ENCODE data around the gene NRG2. TPM values are rescaled to one million over a fixed set of nuclear protein-coding genes. Genes with fewer than 3 reads are reported as not detected.

The NRG2 gene
- total and polyA plus RNA-seq, 2 of the 8 experiments (the other 6 are each of a cell fraction or from before 2014, with no cell fraction given): 0.27 to 0.54 TPM

GRCh38 chr5:139862803-139863202 is 180.3 kb downstream of the NRG2 start:
- H3K4me3 ChIP-seq (ENCODE audit: extremely low read depth in 1 of 4, insufficient read depth in 2 of 4, low read depth in 3 of 4, low read length in 4 of 4): no peak overlapping the region
- no peak overlapping the region for H2AK5ac ChIP-seq (ENCODE audit: low read depth, low read length)
- no peak for FAIRE-seq
- no peak overlapping the region for H3K4me2 ChIP-seq (ENCODE audit: insufficient read depth in 1 of 2, low read depth in 2 of 2, low read length in 2 of 2)
- no peak overlapping the region for H2BK15ac ChIP-seq (ENCODE audit: low read length)
- no peak overlapping the region for H3K9ac ChIP-seq (replicated peaks in 1 of 4; ENCODE audit: extremely low read depth in 1 of 4, low read depth in 3 of 4, low read length in 3 of 4)
- H3K36me3 ChIP-seq (ENCODE audit: control insufficient read depth in 2 of 4, insufficient read depth in 4 of 4, low read length in 3 of 4): no peaks in the 10 kb centered on the region
- ChIA-PET CTCF (ENCODE audit: partially characterized antibody) (interaction anchor here (0.8 to 13.2 kb wide), 40 partner anchors 9 to 368 kb away, joined by 3 to 173 read pairs (median 5); no protein-coding TSS in a partner anchor), POLR2A (ENCODE audit: partially characterized antibody) (interaction anchor here (1.0 to 1.4 kb wide), 2 partner anchors 75 to 87 kb away, joined by 4 read pairs; no protein-coding TSS in a partner anchor)
- H3K4ac ChIP-seq (replicated peaks; ENCODE audit: insufficient read length, low read depth, low read length): no peak overlapping the region
- no peak overlapping the region for H2BK120ac ChIP-seq (replicated peaks; ENCODE audit: low read depth, low read length)
- no peaks in the 10 kb centered on the region; the same call in 1 of the 2 replicates for H3K23me2 ChIP-seq (ENCODE audit: low read depth, low read length)
- H3K27ac ChIP-seq (ENCODE audit: low read depth, low read length): no peak overlapping the region
- no peak overlapping the region for H3K18ac ChIP-seq (ENCODE audit: extremely low read depth, low read length)
- H3K27me3 ChIP-seq (replicated peaks in 1 of 4; ENCODE audit: control insufficient read depth in 3 of 4, extremely low read depth in 1 of 4, insufficient read depth in 3 of 4, low read length in 3 of 4): peaks cover 0 to 3% (median 0%) of the 10 kb centered on the region in 4 experiments; a peak in 2 of 7 replicates
- no peak overlapping the region for H4K5ac ChIP-seq (ENCODE audit: insufficient read length, low read depth, low read length)
- H3K79me1 ChIP-seq (ENCODE audit: low read depth, low read length): no peaks in the 10 kb centered on the region
- 77% methylated on average over 2 of the region's 2 CpGs; no CpG with 5 or more reads in 1 of the 2 experiments for WGBS, 2 experiments (ENCODE audit: extremely low coverage in 1 of 2, insufficient coverage in 1 of 2, insufficient read length in 1 of 2, insufficient replicate concordance in 2 of 2, low coverage in 1 of 2, low lambda C conversion rate in 2 of 2, missing lambda C conversion rate in 1 of 2)
- H3K4me1 ChIP-seq (replicated peaks in 1 of 4; ENCODE audit: control insufficient read depth in 3 of 4, insufficient read depth in 4 of 4, low read length in 3 of 4): no peaks in the 10 kb centered on the region
- TF ChIP-seq SIX5 (IDR thresholded peaks at IDR 0.05; ENCODE audit: low read depth, low read length) (no peak), SRF (IDR thresholded peaks at IDR 0.05; ENCODE audit: low read depth, low read length) (no peak), TBP (IDR thresholded peaks at IDR 0.05; ENCODE audit: low read depth, low read length) (no peak), CTCF (IDR thresholded peaks at IDR 0.05; ENCODE audit: control extremely low read depth in 1 of 3, insufficient read depth in 1 of 3, low read depth in 1 of 3, low read length in 3 of 3) (peak; percentile 20 to 50 (median 45); a peak in 3 of 4 replicates), TEAD4 (IDR thresholded peaks at IDR 0.05; ENCODE audit: low read depth, low read length) (peak; percentile 53), RAD21 (IDR thresholded peaks at IDR 0.05 in 1 of 2, conservative IDR thresholded peaks at IDR 0.05 in 1 of 2; ENCODE audit: low read depth in 2 of 2, low read length in 2 of 2) (peak in 1 of 2 experiments; percentile 5; a peak in 1 of 4 replicates)
- H3K23ac ChIP-seq (ENCODE audit: insufficient read length): no peak overlapping the region
- no peak overlapping the region for H3K14ac ChIP-seq (ENCODE audit: insufficient read length)
- no peak overlapping the region for H3K56ac ChIP-seq (replicated peaks; ENCODE audit: insufficient read length, low read depth, low read length)
- no peaks in the 10 kb centered on the region for H3K79me2 ChIP-seq (ENCODE audit: control insufficient read depth in 1 of 2, insufficient read depth in 2 of 2, low read length in 2 of 2)
- no peak overlapping the region for H4K8ac ChIP-seq (ENCODE audit: extremely low read depth, insufficient read depth, low read length)
- H2AFZ ChIP-seq (ENCODE audit: low read length): no peak overlapping the region
- H4K91ac ChIP-seq (replicated peaks; ENCODE audit: insufficient read length, low read length): no peak overlapping the region
- no peak overlapping the region for H2BK20ac ChIP-seq (ENCODE audit: low read length)
- H2BK5ac ChIP-seq (ENCODE audit: low read depth, low read length): no peak overlapping the region
- no peak for DNase-seq (ENCODE audit: low read depth in 1 of 2, low spot score in 2 of 2)
- peak overlapping the region; percentile 43; the same call in 1 of the 2 replicates for H2BK12ac ChIP-seq (ENCODE audit: low read depth, low read length)
- no peaks in the 10 kb centered on the region for H4K20me1 ChIP-seq (replicated peaks in 1 of 2; ENCODE audit: control insufficient read depth in 1 of 2, insufficient read depth in 2 of 2, low read length in 2 of 2)
- no peaks in the 10 kb centered on the region for H3K9me3 ChIP-seq (ENCODE audit: insufficient read depth in 2 of 2, low read depth in 1 of 2, low read length in 1 of 2)

All from H1 (cell line).